Lung (tissue), 12 donors: ENCODE data around the gene HYAL3. TPM values are rescaled to one million over a fixed set of nuclear protein-coding genes. Genes with fewer than 3 reads are reported as not detected.

ENCODE experiments used
- ATAC-seq: fragments of 200-7000 bp; cut with Tn5 transposase; one replicate; pipeline ENCODE4 v1.9.1; 2020; ENCODE audit warnings: moderate number of reproducible peaks; ENCODE audit not compliant: insufficient read depth, low FRiP score
- DNase-seq, 3 donors: peaks; one replicate each; pipeline ENCODE4 v3.0.0-alpha.2; 2013 to 2017
- H3K27ac ChIP-seq, 2 donors: one replicate each; pipeline ENCODE4 v1.5.1; 2013; ENCODE audit warnings: mild to moderate bottlenecking in 2 of 2, moderate library complexity in 2 of 2, control low read depth in 1 of 2, inconsistent platforms in 1 of 2, low read depth in 1 of 2, low read length in 1 of 2
- H3K27me3 ChIP-seq, 3 donors: one replicate each; pipeline ENCODE4 v1.5.1; 2013; ENCODE audit warnings: low read length in 2 of 3; ENCODE audit not compliant: control insufficient read depth in 3 of 3, insufficient read depth in 3 of 3
- H3K36me3 ChIP-seq, 4 donors: one replicate each; pipeline ENCODE4 v1.5.1; 2013; ENCODE audit warnings: low read length in 4 of 4, mild to moderate bottlenecking in 1 of 4, moderate library complexity in 1 of 4; ENCODE audit not compliant: control insufficient read depth in 4 of 4, insufficient read depth in 4 of 4
- H3K4me1 ChIP-seq, 5 donors: one replicate each; pipeline ENCODE4 v1.5.1; 2013; ENCODE audit warnings: low read length in 5 of 5, mild to moderate bottlenecking in 2 of 5, moderate library complexity in 1 of 5; ENCODE audit not compliant: control insufficient read depth in 5 of 5, insufficient read depth in 5 of 5
- H3K4me3 ChIP-seq: one replicate; pipeline ENCODE4 v1.5.1; 2013; ENCODE audit warnings: mild to moderate bottlenecking, control low read depth, moderate library complexity
- H3K9ac ChIP-seq, 2 donors: one replicate each; pipeline ENCODE4 v1.5.1; 2013; ENCODE audit warnings: low read length in 2 of 2, control low read depth in 1 of 2; ENCODE audit not compliant: insufficient read depth in 1 of 2
- H3K9me3 ChIP-seq, 4 donors: one replicate each; pipeline ENCODE4 v1.5.1; 2013; ENCODE audit warnings: low read length in 3 of 4, mild to moderate bottlenecking in 1 of 4, moderate library complexity in 1 of 4; ENCODE audit not compliant: control insufficient read depth in 4 of 4, insufficient read depth in 3 of 4
- CTCF ChIP-seq: IDR thresholded peaks from 2 replicates; pipeline ENCODE4 v1.5.1; 2012; ENCODE audit warnings: mild to moderate bottlenecking; ENCODE audit errors: control extremely low read depth, extremely low read depth
- WGBS, 2 donors: extraction: QIAGEN DNeasy Blood & Tissue Kit; methylation state at CpG; one replicate each; pipeline ENCODE4 v1.1.7; 2013; 5-methylcytosine and 5-hydroxymethylcytosine counted together
- polyA plus RNA-seq, 2 donors: library from polyadenylated mRNA; stranded (reverse); fragments of 200-250 nt; gene quantifications; one replicate each; pipeline ENCODE4 v1.2.1, GENCODE V29; 2013
- total RNA-seq, 2 donors: library from RNA; depleted of rRNA in 1 of 2; stranded (reverse); fragments of >200 nt in 1 of 2; gene quantifications; one replicate each; pipeline ENCODE4 v1.2.1, GENCODE V29; 2014 to 2021
- donor health status: control.
- donor health status: control.
- donor health status: Bipolar disorder and iron deficiency.
- donor health status: healthy.
- donor health status: DM: yes; HTN: yes; CAD: no.

HYAL3 gene
- total and polyA plus RNA-seq, 4 donors, result 1.4 to 4.9 (median 3.3) TPM

DNA sequence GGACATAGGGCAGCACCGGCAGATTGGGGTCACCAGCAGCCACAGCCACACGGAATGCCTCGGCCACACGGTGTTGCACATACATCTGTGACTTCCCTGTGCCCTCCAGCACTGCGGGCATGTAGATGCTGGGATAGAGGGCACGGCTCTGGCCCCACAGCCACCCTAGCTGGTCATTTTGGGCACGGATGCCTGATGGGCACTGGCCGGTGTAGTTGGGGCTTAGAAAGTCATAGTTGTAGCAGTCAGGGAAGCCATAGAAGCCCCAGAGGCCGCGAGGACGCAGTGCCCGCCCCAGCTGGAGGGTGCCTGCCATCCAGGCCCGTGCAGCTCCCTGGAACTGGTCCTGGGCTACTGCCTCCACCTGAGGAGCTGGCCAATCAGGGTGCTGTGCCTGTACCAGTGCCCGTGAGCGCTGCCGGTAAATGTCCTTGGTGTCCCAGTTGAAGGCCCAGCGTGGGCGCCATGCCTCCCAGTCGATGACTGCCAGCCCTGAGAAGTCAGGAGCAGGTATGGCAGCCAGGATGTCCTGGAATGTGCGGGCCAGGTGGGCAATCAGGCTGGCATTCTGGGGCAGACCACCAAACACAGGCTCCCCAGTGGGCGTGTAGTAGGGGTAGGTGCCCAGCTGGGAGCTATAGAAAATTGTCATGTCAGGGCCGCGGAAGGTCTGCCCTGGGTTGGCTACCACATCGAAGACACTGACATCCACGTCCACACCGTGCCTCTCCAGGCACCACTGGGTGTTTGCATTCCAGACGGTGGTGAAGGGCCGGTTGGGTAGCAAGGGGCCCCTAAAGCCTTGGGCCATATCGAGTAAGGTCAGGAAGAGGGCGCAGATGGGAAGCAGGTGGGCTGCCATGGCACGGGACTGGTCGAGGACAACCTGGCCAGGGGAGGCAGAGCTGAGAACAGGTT lies 3.1 kb upstream of the HYAL3 start:
- WGBS, 2 donors, result 84 to 89% methylated on average over 32 of the region's 32 CpGs
- Histone ChIP-seq H3K36me3 (no peaks in the 10 kb centered on the region), H3K27me3 (no peaks in the 10 kb centered on the region), H3K27ac (peak overlapping the region; percentile 83 to 84), H3K9me3 (no peaks in the 10 kb centered on the region), H3K4me1 (peaks cover 10 to 31% (median 17%) of the 10 kb centered on the region in 5 donors), H3K9ac (no peak overlapping the region), H3K4me3 (peak overlapping the region; percentile 11)
- no peak for TF ChIP-seq CTCF
- ATAC-seq, result no peak
- DNase-seq, result no peak

- DNase-seq (no peak), ATAC-seq (no peak)
- no peak for TF ChIP-seq CTCF
- 81 to 84% methylated on average over 6 of the region's 6 CpGs for whole genome bisulfite sequencing, 2 donors
- H3K36me3 ChIP-seq, result peaks cover 0 to 4% (median 0%) of the 10 kb centered on the region in 4 donors
- peaks cover 10 to 31% (median 17%) of the 10 kb centered on the region in 5 donors for H3K4me1 ChIP-seq
- no peak overlapping the region for H3K4me3 ChIP-seq
- H3K27me3 ChIP-seq, result no peaks in the 10 kb centered on the region
- H3K9ac ChIP-seq, result no peak overlapping the region
- H3K27ac ChIP-seq, result peak overlapping the region; percentile 85 to 95
- no peaks in the 10 kb centered on the region for H3K9me3 ChIP-seq
Measured at GRCh38 chr3:50300681-50301254, 1.6 kb upstream of the HYAL3 start.

DNA sequence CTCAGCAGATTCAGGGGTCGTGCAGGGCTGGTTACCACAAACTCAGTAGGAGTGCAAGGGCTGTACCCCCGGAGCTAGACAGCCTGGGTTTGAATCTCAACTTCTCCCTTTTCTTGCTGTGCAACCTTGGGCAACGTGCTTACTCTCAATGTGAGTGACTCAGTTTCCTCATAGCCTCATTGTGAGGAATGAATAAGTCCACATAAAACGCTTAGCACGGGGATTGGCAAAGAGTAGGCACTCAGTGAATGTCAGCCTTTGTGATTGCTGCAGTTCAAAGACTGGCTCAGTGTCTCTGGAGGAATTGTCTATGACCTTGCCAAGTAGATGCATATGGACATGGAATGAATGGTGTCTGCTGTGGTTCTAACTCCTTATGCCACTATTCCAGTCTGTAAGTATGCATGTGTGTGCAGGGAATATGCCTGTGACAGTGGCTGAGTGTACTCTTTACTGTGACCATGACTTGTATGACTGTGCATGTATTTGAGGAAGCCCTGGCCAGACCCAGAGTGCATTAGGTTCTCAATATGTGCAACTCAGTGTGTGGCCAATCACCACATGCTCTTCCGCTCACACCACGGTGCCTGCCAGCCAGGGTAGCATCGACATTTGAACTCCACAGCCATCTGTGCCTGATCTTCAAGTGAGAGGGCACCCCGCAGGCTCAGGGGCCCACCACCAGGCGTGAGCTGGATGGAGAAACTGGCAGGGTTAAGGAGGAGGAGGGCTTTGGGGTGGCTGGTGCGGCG lies 900 bp upstream of the HYAL3 start:
- Histone ChIP-seq H3K27ac (peak overlapping the region; percentile 85 to 95), H3K9me3 (no peaks in the 10 kb centered on the region), H3K4me1 (peaks cover 10 to 31% (median 17%) of the 10 kb centered on the region in 5 donors), H3K9ac (peak overlapping the region; percentile 51 to 85), H3K4me3 (peak overlapping the region; percentile 6), H3K27me3 (no peaks in the 10 kb centered on the region), H3K36me3 (peaks cover 0 to 4% (median 0%) of the 10 kb centered on the region in 4 donors)
- DNase-seq (peak in 1 of 3 donors; percentile 44), ATAC-seq (no peak)
- TF ChIP-seq CTCF, result no peak
- 37 to 41% methylated on average over 12 of the region's 12 CpGs for WGBS, 2 donors
